D721Med (cell line): ENCODE results near the gene CTNNBIP1.

Experiments
- DNase-seq: peaks from one replicate; pipeline ENCODE4 v3.0.0; 2011; ENCODE audit warnings: low spot score; ENCODE audit not compliant: insufficient read length
- FAIRE-seq: peaks from 2 replicates; lab custom pipeline; 2011; peaks lifted over from hg19 to GRCh38; lab: Jason Lieb, UNC
- CTCF ChIP-seq: IDR thresholded peaks from 2 replicates; pipeline ENCODE4 v1.5.1; 2012; ENCODE audit warnings: mild to moderate bottlenecking, control low read depth; ENCODE audit not compliant: insufficient read depth; ENCODE audit errors: missing control alignments

Gene CTNNBIP1

GRCh38 chr1:9861360-9861759, 48.7 kb downstream of the CTNNBIP1 start:
- DNase-seq (no peak), FAIRE-seq (no peak)
- peak; percentile 17 for TF ChIP-seq CTCF

- no peak for DNase-seq
- FAIRE-seq: no peak
- TF ChIP-seq CTCF: no peak
Measured at GRCh38 chr1:9860887-9861286, 49.2 kb downstream of the CTNNBIP1 start.

GRCh38 chr1:9859281-9860014, 50.6 kb downstream of the CTNNBIP1 start:
- DNase-seq: no peak
- no peak for FAIRE-seq
- TF ChIP-seq CTCF: no peak

GRCh38 chr1:9858293-9859035, 51.6 kb downstream of the CTNNBIP1 start:
- no peak for FAIRE-seq
- DNase-seq: no peak
- TF ChIP-seq CTCF: no peak

GRCh38 chr1:9855186-9855585, 54.9 kb downstream of the CTNNBIP1 start:
- no peak for DNase-seq
- no peak for FAIRE-seq
- TF ChIP-seq CTCF: no peak

- DNase-seq (no peak), FAIRE-seq (no peak)
- no peak for TF ChIP-seq CTCF
Measured at GRCh38 chr1:9853249-9853595, 56.8 kb downstream of the CTNNBIP1 start.
